HG03095 (cell line): Measurements from ENCODE around the gene LPP.

Experiments used
- ATAC-seq: cut with Tn5 transposase; IDR thresholded peaks from one replicate; pipeline ENCODE4 v1.9.1; 2021; ENCODE audit warnings: moderate library complexity; ENCODE audit not compliant: unreplicated experiment

The LPP gene

GRCh38 chr3:188323067-188323842 is 169.3 kb downstream of the LPP start:
- ATAC-seq: no peak

- ATAC-seq: no peak
Measured at GRCh38 chr3:188326111-188326510, 172.2 kb downstream of the LPP start.

- no peak for ATAC-seq
Measured at GRCh38 chr3:188326968-188327367, 173.0 kb downstream of the LPP start.

- no peak for ATAC-seq
Measured at GRCh38 chr3:188327433-188327832, 173.5 kb downstream of the LPP start.

- no peak for ATAC-seq
Measured at GRCh38 chr3:188330138-188330537, 176.2 kb downstream of the LPP start.

GRCh38 chr3:188331166-188331565 is 177.2 kb downstream of the LPP start:
- ATAC-seq: no peak

- no peak for ATAC-seq
Measured at GRCh38 chr3:188332085-188332484, 178.1 kb downstream of the LPP start.

GRCh38 chr3:188335656-188336055 is 181.7 kb downstream of the LPP start:
- ATAC-seq: no peak

GRCh38 chr3:188336178-188336577 is 182.2 kb downstream of the LPP start:
- ATAC-seq: no peak

GRCh38 chr3:188337232-188337631 is 183.3 kb downstream of the LPP start:
- ATAC-seq: no peak

- no peak for ATAC-seq
Measured at GRCh38 chr3:188338086-188338485, 184.1 kb downstream of the LPP start.

- ATAC-seq: no peak
Measured at GRCh38 chr3:188339410-188340295, 185.7 kb downstream of the LPP start.

GRCh38 chr3:188341501-188341900 is 187.5 kb downstream of the LPP start:
- no peak for ATAC-seq

- ATAC-seq: no peak
Measured at GRCh38 chr3:188342991-188343732, 189.2 kb downstream of the LPP start.

GRCh38 chr3:188343894-188344293 is 189.9 kb downstream of the LPP start:
- no peak for ATAC-seq

GRCh38 chr3:188345223-188345622 is 191.3 kb downstream of the LPP start:
- ATAC-seq: no peak

GRCh38 chr3:188348435-188349244 is 194.7 kb downstream of the LPP start:
- ATAC-seq: no peak

GRCh38 chr3:188349351-188349901 is 195.5 kb downstream of the LPP start:
- no peak for ATAC-seq

GRCh38 chr3:188349933-188350332 is 196.0 kb downstream of the LPP start:
- no peak for ATAC-seq

- ATAC-seq: no peak
Measured at GRCh38 chr3:188350961-188351360, 197.0 kb downstream of the LPP start.
